ENCODE measurements around the gene MYBPC1.

- peak in 1 of 4 donors; percentile 24 for TF ChIP-seq EP300 (IDR thresholded peaks at IDR 0.05)
- no peak for TF ChIP-seq CTCF (IDR thresholded peaks at IDR 0.05)
- no peak for TF ChIP-seq POLR2A (IDR thresholded peaks at IDR 0.05)
- no peak for TF ChIP-seq POLR2AphosphoS5 (IDR thresholded peaks at IDR 0.05)
Measured at GRCh38 chr12:101648195-101648594, 53.4 kb downstream of the MYBPC1 start.

Measured in upper lobe of left lung (tissue), 4 donors.